HEK293 (cell line): ENCODE measurements around the gene HLA-DMA.

Source experiments
- BCL11B ChIP-seq: fragments of 450-650 bp; formaldehyde crosslinking; IDR thresholded peaks from 2 replicates; pipeline ENCODE4 v1.5.1; 2016; ENCODE audit warnings: low read depth, missing biosample characterization, missing genetic modification characterization
- HOXC10 ChIP-seq: sonication (generic); formaldehyde crosslinking; IDR thresholded peaks from 2 replicates; pipeline ENCODE4 v1.8.1; 2023; ENCODE audit warnings: mild to moderate bottlenecking, missing genetic modification reagents
- ZBTB17 ChIP-seq: fragments of 450-650 bp; formaldehyde crosslinking; IDR thresholded peaks from 2 replicates; pipeline ENCODE4 v1.5.1; 2016; ENCODE audit warnings: missing biosample characterization, missing genetic modification characterization
- ZFP41 ChIP-seq: fragments of 450-650 bp; formaldehyde crosslinking; IDR thresholded peaks from 2 replicates; pipeline ENCODE4 v1.5.1; 2016; ENCODE audit warnings: missing biosample characterization, missing genetic modification characterization, borderline replicate concordance
- ZNF112 ChIP-seq: fragments of 450-650 bp; formaldehyde crosslinking; IDR thresholded peaks from 2 replicates; pipeline ENCODE4 v1.5.0; 2017; ENCODE audit warnings: missing biosample characterization, missing genetic modification characterization
- ZNF184 ChIP-seq: fragments of 450-650 bp; IDR thresholded peaks from 2 replicates; pipeline ENCODE4 v1.5.1; 2018; ENCODE audit warnings: missing biosample characterization, mild to moderate bottlenecking, missing genetic modification characterization
- ZNF2 ChIP-seq: fragments of 450-650 bp; formaldehyde crosslinking; IDR thresholded peaks from 2 replicates; pipeline ENCODE4 v1.5.1; 2016; ENCODE audit warnings: missing biosample characterization, missing genetic modification characterization
- ZNF302 ChIP-seq: fragments of 450-650 bp; formaldehyde crosslinking; IDR thresholded peaks from 2 replicates; pipeline ENCODE4 v1.5.1; 2016; ENCODE audit warnings: missing biosample characterization, missing genetic modification characterization, low read depth
- ZNF473 ChIP-seq: fragments of 450-650 bp; formaldehyde crosslinking; IDR thresholded peaks from 2 replicates; pipeline ENCODE4 v1.5.1; 2017; ENCODE audit warnings: missing biosample characterization, missing genetic modification characterization
- ZNF48 ChIP-seq: fragments of 450-650 bp; formaldehyde crosslinking; IDR thresholded peaks from 2 replicates; pipeline ENCODE4 v1.5.1; 2016; ENCODE audit warnings: missing biosample characterization, missing genetic modification characterization
- ZNF610 ChIP-seq: fragments of 450-650 bp; formaldehyde crosslinking; IDR thresholded peaks from 2 replicates; pipeline ENCODE4 v1.5.1; 2016; ENCODE audit warnings: missing biosample characterization, missing genetic modification characterization, borderline replicate concordance
- ZNF624 ChIP-seq: fragments of 450-650 bp; formaldehyde crosslinking; IDR thresholded peaks from 2 replicates; pipeline ENCODE4 v1.5.1; 2017; ENCODE audit warnings: missing biosample characterization, missing genetic modification characterization
- ZNF660 ChIP-seq: fragments of 450-650 bp; IDR thresholded peaks from 2 replicates; pipeline ENCODE4 v1.5.1; 2018; ENCODE audit warnings: missing biosample characterization, mild to moderate bottlenecking, missing genetic modification characterization
- ZNF76 ChIP-seq: fragments of 450-650 bp; formaldehyde crosslinking; IDR thresholded peaks from 2 replicates; pipeline ENCODE4; 2016; ENCODE audit warnings: low read depth, missing biosample characterization, missing genetic modification characterization, borderline replicate concordance
- ZNF837 ChIP-seq: fragments of 450-650 bp; formaldehyde crosslinking; IDR thresholded peaks from 2 replicates; pipeline ENCODE4 v1.5.1; 2016; ENCODE audit warnings: missing biosample characterization, missing genetic modification characterization
- TF ChIP-seq, protein P1 (sequence below): fragments of 450-650 bp; formaldehyde crosslinking; IDR thresholded peaks from 2 replicates; pipeline ENCODE4 v1.5.1; 2017; ENCODE audit warnings: missing biosample characterization, missing genetic modification characterization
- TF ChIP-seq, protein P2 (sequence below): fragments of 450-650 bp; formaldehyde crosslinking; IDR thresholded peaks from 2 replicates; pipeline ENCODE4 v1.5.1; 2016; ENCODE audit warnings: missing biosample characterization, missing genetic modification characterization, borderline replicate concordance
- TF ChIP-seq, protein P3 (sequence below): fragments of 450-650 bp; formaldehyde crosslinking; IDR thresholded peaks from 2 replicates; pipeline ENCODE4 v1.5.1; 2017; ENCODE audit warnings: missing biosample characterization, missing genetic modification characterization
- TF ChIP-seq, protein P4 (sequence below): fragments of 450-650 bp; formaldehyde crosslinking; IDR thresholded peaks from 2 replicates; pipeline ENCODE4 v1.5.1; 2016; ENCODE audit warnings: missing biosample characterization, missing genetic modification characterization
- TF ChIP-seq, protein P5 (sequence below): fragments of 450-650 bp; formaldehyde crosslinking; IDR thresholded peaks from 2 replicates; pipeline ENCODE4 v1.5.1; 2016; ENCODE audit warnings: missing biosample characterization, missing genetic modification characterization, borderline replicate concordance
- TF ChIP-seq, protein P6 (sequence below): fragments of 450-650 bp; formaldehyde crosslinking; IDR thresholded peaks from 2 replicates; pipeline ENCODE4 v1.5.1; 2016; ENCODE audit warnings: missing biosample characterization, missing genetic modification characterization
- TF ChIP-seq, protein P7 (sequence below): fragments of 450-650 bp; formaldehyde crosslinking; IDR thresholded peaks from 2 replicates; pipeline ENCODE4 v1.5.1; 2016; ENCODE audit warnings: missing biosample characterization, missing genetic modification characterization

HLA-DMA gene

DNA sequence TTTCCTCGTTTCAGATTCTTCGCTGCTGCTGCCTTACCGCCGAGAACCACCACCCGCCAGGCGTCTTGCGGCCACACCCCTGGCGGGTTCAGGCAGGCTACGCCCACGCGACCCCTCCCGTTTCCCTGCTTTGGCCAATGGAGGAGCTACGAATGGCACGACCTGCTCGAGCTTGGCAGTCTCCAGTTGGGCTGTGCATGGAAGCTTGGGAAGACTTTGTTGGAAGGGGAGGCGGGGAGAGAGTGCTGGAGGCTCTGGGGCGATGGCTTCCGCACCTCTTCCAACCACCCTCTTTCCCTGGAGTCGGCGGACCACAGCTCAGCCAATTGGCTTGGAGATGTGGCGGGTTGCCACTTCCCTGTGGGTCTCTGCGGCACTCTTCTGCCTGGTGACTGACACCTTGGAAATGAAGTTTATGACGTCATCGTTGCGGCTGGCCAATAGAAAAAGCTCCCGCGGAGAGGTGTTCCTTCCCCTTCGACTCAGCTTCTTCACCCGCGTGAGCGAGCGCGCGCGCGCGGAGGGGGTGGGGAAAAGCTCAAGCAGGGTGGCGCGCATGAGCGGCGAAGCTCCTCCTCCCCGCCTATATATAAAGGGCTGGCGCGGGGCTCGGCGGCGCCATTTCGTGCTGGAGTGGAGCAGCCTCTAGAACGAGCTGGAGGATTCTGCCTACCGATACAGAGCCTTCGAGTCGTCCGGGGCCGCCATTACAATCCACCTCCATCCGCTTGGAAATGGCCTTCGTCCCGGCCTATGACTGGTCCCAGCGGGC, 18.9 kb upstream of the HLA-DMA start (continued):
- TF ChIP-seq ZNF48: no peak
- 0 out of 2 replicates have a peak, but pooled peaks have one; percentile 82 for TF ChIP-seq ZNF184 (tag by site-specific recombination)
- TF ChIP-seq ZNF660 (tag by site-specific recombination): peak; percentile 98
- TF ChIP-seq, protein P1, sequence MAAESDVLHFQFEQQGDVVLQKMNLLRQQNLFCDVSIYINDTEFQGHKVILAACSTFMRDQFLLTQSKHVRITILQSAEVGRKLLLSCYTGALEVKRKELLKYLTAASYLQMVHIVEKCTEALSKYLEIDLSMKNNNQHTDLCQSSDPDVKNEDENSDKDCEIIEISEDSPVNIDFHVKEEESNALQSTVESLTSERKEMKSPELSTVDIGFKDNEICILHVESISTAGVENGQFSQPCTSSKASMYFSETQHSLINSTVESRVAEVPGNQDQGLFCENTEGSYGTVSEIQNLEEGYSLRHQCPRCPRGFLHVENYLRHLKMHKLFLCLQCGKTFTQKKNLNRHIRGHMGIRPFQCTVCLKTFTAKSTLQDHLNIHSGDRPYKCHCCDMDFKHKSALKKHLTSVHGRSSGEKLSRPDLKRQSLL (tag by site-specific recombination): peak; percentile 39
- TF ChIP-seq ZNF610: peak; percentile 39; the same call in 1 of the 2 replicates
- TF ChIP-seq ZNF2 (tag by site-specific recombination): no peak
- TF ChIP-seq ZNF112 (tag by site-specific recombination): no peak
- TF ChIP-seq ZNF76 (tag by site-specific recombination): peak; percentile 57; the same call in 1 of the 2 replicates
- TF ChIP-seq, protein P2, sequence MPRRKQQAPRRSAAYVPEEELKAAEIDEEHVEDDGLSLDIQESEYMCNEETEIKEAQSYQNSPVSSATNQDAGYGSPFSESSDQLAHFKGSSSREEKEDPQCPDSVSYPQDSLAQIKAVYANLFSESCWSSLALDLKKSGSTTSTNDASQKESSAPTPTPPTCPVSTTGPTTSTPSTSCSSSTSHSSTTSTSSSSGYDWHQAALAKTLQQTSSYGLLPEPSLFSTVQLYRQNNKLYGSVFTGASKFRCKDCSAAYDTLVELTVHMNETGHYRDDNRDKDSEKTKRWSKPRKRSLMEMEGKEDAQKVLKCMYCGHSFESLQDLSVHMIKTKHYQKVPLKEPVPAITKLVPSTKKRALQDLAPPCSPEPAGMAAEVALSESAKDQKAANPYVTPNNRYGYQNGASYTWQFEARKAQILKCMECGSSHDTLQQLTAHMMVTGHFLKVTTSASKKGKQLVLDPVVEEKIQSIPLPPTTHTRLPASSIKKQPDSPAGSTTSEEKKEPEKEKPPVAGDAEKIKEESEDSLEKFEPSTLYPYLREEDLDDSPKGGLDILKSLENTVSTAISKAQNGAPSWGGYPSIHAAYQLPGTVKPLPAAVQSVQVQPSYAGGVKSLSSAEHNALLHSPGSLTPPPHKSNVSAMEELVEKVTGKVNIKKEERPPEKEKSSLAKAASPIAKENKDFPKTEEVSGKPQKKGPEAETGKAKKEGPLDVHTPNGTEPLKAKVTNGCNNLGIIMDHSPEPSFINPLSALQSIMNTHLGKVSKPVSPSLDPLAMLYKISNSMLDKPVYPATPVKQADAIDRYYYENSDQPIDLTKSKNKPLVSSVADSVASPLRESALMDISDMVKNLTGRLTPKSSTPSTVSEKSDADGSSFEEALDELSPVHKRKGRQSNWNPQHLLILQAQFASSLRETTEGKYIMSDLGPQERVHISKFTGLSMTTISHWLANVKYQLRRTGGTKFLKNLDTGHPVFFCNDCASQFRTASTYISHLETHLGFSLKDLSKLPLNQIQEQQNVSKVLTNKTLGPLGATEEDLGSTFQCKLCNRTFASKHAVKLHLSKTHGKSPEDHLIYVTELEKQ (tag by site-specific recombination): peak; percentile 90; the same call in 1 of the 2 replicates
- no peak for TF ChIP-seq ZNF302 (tag by site-specific recombination)
- TF ChIP-seq, protein P3, sequence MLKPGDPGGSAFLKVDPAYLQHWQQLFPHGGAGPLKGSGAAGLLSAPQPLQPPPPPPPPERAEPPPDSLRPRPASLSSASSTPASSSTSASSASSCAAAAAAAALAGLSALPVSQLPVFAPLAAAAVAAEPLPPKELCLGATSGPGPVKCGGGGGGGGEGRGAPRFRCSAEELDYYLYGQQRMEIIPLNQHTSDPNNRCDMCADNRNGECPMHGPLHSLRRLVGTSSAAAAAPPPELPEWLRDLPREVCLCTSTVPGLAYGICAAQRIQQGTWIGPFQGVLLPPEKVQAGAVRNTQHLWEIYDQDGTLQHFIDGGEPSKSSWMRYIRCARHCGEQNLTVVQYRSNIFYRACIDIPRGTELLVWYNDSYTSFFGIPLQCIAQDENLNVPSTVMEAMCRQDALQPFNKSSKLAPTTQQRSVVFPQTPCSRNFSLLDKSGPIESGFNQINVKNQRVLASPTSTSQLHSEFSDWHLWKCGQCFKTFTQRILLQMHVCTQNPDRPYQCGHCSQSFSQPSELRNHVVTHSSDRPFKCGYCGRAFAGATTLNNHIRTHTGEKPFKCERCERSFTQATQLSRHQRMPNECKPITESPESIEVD: peak; percentile 49; the same call in 1 of the 2 replicates
- TF ChIP-seq ZNF624: 0 out of 2 replicates have a peak, but pooled peaks have one; percentile 83
- peak; percentile 95 for TF ChIP-seq HOXC10
- 0 out of 2 replicates have a peak, but pooled peaks have one; percentile 41 for TF ChIP-seq ZNF837 (tag by site-specific recombination)
- TF ChIP-seq, protein P4, sequence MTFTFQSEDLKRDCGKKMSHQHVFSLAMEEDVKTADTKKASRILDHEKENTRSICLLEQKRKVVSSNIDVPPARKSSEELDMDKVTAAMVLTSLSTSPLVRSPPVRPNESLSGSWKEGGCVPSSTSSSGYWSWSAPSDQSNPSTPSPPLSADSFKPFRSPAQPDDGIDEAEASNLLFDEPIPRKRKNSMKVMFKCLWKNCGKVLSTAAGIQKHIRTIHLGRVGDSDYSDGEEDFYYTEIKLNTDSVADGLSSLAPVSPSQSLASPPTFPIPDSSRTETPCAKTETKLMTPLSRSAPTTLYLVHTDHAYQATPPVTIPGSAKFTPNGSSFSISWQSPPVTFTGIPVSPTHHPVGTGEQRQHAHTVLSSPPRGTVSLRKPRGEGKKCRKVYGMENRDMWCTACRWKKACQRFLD (tag by site-specific recombination): no peak
- peak; percentile 42; the same call in 1 of the 2 replicates for TF ChIP-seq BCL11B (tag by site-specific recombination)
- TF ChIP-seq, protein P5, sequence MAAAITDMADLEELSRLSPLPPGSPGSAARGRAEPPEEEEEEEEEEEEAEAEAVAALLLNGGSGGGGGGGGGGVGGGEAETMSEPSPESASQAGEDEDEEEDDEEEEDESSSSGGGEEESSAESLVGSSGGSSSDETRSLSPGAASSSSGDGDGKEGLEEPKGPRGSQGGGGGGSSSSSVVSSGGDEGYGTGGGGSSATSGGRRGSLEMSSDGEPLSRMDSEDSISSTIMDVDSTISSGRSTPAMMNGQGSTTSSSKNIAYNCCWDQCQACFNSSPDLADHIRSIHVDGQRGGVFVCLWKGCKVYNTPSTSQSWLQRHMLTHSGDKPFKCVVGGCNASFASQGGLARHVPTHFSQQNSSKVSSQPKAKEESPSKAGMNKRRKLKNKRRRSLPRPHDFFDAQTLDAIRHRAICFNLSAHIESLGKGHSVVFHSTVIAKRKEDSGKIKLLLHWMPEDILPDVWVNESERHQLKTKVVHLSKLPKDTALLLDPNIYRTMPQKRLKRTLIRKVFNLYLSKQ (tag by site-specific recombination): peak; percentile 34; the same call in 1 of the 2 replicates
- peak; percentile 93 for TF ChIP-seq ZBTB17 (tag by site-specific recombination)
- TF ChIP-seq ZFP41 (tag by site-specific recombination): 0 out of 2 replicates have a peak, but pooled peaks have one; percentile 77
- TF ChIP-seq, protein P6, sequence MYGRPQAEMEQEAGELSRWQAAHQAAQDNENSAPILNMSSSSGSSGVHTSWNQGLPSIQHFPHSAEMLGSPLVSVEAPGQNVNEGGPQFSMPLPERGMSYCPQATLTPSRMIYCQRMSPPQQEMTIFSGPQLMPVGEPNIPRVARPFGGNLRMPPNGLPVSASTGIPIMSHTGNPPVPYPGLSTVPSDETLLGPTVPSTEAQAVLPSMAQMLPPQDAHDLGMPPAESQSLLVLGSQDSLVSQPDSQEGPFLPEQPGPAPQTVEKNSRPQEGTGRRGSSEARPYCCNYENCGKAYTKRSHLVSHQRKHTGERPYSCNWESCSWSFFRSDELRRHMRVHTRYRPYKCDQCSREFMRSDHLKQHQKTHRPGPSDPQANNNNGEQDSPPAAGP: peak; percentile 91
- TF ChIP-seq, protein P7, sequence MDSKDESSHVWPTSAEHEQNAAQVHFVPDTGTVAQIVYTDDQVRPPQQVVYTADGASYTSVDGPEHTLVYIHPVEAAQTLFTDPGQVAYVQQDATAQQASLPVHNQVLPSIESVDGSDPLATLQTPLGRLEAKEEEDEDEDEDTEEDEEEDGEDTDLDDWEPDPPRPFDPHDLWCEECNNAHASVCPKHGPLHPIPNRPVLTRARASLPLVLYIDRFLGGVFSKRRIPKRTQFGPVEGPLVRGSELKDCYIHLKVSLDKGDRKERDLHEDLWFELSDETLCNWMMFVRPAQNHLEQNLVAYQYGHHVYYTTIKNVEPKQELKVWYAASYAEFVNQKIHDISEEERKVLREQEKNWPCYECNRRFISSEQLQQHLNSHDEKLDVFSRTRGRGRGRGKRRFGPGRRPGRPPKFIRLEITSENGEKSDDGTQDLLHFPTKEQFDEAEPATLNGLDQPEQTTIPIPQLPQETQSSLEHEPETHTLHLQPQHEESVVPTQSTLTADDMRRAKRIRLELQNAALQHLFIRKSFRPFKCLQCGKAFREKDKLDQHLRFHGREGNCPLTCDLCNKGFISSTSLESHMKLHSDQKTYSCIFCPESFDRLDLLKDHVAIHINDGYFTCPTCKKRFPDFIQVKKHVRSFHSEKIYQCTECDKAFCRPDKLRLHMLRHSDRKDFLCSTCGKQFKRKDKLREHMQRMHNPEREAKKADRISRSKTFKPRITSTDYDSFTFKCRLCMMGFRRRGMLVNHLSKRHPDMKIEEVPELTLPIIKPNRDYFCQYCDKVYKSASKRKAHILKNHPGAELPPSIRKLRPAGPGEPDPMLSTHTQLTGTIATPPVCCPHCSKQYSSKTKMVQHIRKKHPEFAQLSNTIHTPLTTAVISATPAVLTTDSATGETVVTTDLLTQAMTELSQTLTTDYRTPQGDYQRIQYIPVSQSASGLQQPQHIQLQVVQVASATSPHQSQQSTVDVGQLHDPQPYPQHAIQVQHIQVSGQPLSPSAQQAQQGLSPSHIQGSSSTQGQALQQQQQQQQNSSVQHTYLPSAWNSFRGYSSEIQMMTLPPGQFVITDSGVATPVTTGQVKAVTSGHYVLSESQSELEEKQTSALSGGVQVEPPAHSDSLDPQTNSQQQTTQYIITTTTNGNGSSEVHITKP: peak; percentile 96
- no peak for TF ChIP-seq ZNF473 (tag by site-specific recombination)
